SIG-M5 treated with dmso at 0.1 percent for 504 hours (cell line): ENCODE measurements around the gene ACVR1B.

Source experiments
- DNase-seq: peaks from one replicate; lab custom pipeline; 2025; ENCODE audit not compliant: unreplicated experiment; lab: John Stamatoyannopoulos, UW

The ACVR1B gene

GRCh38 chr12:52019113-52019770 is 67.7 kb downstream of the ACVR1B start:
- no peak for DNase-seq

DNA sequence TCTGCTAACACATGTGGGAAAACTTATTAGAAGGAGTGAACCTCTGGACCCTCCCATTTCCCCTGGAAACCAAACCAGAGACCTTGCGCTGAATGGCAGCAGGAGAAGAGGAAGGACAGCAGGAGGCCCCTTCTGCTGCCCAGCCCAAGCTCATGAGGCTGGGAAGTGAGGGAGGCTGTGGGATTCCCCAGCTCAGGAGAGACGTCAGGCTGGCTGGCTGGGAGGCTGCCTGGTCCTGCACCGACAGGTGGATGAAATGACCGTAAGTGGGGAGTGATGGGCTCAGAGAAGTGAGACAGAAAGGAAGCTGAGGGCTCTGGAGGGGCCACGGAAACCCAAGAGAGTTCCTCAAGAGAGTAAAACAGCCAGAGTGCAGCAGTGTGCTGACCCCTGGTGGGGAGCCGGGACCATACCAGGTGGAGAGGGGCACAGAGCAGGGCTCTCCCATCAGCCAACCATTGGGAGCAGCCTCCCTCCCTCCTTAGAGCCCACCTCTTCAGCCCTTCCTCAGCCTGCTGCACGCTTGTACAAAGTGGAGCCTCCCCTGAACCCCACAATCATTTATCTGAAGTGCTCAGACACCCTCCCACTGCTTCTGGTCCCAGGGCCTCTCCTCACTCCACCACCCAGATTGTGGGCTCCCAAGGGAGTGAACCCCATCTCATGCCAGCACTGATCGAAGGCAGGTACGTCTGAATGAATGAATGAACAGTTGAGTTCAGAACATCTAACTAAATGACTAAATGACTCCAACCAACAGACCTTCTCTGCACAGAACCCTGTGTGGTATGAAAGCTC is 69.2 kb downstream of the ACVR1B start:
- peak; percentile 66 for DNase-seq

GRCh38 chr12:52022841-52023181 is 71.3 kb downstream of the ACVR1B start:
- no peak for DNase-seq

GRCh38 chr12:52023182-52023975 is 71.9 kb downstream of the ACVR1B start:
- peak; percentile 74 for DNase-seq

GRCh38 chr12:52023976-52024688 is 72.6 kb downstream of the ACVR1B start:
- DNase-seq: peak; percentile 49

- peak; percentile 89 for DNase-seq
Observed at GRCh38 chr12:52024845-52025230, 73.3 kb downstream of the ACVR1B start.

DNA sequence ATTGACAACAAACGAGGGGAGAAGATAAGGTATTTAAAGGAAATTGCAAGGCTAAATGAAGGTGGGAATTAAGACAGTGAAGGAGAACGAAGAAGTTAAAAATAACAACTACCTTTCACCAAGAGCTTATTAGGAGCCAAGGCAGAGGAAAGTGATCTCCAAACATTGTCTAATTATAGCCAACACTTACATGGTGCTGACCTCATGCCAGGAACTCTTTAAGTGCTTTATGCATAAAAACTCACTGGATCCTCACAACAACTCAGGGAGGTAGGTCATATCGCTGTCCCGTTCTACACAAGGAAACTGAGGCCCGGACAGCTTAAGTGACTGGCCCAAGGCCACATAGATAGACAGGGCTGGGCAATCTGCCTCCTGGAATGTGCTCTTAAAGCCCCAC is 74.8 kb downstream of the ACVR1B start:
- DNase-seq: no peak

- DNase-seq: no peak
Observed at GRCh38 chr12:52027085-52027843, 75.8 kb downstream of the ACVR1B start.

- peak; percentile 31 for DNase-seq
Observed at GRCh38 chr12:52029685-52030084, 78.2 kb downstream of the ACVR1B start.

DNA sequence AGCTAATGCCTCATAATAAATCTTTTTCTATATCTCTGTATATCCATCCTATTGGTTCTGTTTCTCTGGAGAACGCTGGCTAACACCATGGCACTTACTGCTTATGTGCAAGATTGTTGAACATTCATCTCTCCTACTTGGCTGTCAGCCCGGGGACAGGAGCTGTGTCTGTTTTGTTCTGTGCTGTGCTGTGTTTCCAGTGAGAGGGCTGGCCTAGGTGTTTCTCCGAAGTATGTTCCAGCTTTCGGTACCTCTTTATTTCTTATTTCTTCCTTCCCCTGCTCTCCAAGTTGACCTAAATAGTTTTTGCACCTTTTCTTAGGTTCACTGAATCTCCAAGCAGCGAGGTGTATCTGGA is 80.9 kb downstream of the ACVR1B start:
- DNase-seq: no peak

GRCh38 chr12:52032804-52033445 is 81.4 kb downstream of the ACVR1B start:
- DNase-seq: peak; percentile 97

GRCh38 chr12:52033446-52034140 is 82.1 kb downstream of the ACVR1B start:
- no peak for DNase-seq

GRCh38 chr12:52035190-52035589 is 83.7 kb downstream of the ACVR1B start:
- no peak for DNase-seq

DNA sequence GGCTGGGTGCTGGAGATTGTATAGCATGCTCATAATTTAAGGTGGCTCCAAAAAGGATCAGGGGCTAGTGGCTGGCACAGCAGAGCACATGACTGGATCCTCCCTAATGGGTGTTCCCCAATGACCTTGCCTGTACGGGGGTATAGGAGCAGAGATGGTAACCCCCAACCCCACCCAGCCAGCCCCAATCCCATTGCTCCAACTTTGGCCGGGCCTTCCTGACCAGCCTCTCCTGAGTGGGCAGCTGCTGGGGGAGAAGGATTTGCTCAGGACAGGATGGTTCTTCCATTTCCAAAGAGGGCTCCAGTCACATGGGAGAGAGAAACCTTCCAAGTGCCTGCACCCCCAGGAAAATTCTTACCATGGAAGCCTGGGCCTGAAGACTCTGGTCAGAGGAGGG is 84.4 kb downstream of the ACVR1B start:
- no peak for DNase-seq

DNA sequence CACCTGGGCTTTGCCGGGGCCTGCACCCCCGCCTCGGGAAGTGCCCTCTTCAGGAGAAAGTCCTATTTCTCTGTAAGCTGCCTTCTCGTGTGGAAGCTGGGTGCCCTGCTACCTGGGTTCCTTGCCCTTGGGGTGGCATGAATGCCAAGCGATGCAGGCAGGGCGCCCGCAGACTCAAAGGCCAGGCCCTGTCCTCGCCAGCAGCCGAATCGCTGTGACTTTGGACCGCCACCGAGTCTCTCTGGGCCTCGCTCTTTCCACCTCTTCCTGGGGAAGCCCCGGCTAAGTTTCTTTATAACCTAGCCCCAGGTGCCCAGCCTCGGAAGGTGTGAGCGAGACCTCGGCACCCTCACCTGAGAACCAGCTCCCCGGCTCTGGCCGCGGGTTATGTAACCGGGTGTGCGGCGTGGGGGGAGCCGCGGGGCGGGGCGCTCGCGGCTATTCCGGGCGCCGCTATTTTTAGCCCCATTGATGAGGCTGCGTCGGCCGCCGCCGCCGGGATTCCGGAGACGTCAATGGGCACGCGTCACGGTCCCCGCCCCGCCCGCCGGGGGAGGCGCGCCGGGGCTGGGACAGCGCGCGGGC is 85.2 kb downstream of the ACVR1B start:
- DNase-seq: peak; percentile 75

GRCh38 chr12:52037248-52037861 is 85.9 kb downstream of the ACVR1B start:
- no peak for DNase-seq

DNA sequence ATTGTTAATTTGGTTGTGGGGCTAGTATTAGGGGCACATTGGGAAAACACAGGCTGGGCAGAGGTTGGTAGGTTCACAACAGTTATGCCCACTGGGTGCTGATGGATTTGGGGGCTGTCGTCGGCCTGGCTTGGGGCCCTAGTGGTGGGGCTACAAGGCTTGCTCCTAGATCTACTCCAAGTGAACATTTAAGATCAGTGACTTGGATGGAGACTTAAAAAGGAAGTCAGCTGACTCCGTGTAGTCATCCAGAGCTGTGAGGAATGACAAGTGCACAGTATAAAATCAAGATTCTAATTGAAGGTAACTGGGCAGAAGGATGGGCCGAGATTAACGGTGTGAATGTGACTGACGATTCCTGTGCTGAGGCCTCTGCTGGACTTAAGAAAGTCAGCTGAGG is 86.9 kb downstream of the ACVR1B start:
- no peak for DNase-seq

DNA sequence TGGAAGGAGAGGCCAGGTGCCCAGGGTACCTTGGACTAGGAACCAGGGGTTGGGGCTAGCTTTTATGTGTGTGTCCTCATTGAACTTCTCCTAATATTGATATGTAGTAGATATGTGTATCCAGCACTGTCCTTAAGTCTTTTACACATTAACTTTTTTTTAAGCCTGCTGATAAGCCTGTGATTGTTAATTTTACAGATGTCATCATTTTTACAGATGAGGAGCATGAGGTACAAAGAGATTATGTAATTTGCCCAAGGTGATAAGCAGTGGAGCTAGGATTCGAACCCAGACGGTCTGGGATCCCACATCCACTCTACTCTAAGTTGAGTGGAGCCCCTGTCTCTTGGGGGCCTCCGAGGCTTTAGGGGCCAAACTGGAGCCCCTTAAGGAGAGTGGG is 89.5 kb downstream of the ACVR1B start:
- no peak for DNase-seq

DNA sequence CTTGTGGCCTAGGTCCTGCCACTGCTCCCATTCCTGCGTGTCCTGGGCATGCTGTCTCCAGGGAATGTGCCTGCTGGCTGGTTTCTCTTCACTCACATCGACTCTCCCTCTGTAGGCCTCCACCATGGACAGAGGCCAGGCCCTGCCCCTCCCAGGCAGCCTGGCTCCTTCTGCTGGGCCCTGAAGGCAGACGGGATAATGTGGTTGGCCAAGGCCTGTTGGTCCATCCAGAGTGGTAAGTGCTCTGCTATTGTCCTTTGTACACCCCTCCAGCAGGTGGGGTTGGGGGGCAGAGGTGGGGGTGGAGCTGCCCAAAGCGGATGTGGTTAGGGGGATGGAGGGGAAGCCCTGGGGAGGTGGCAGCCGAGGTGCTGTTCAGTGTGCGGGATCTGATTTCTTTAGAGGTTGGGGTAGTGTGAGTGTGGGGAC is 90.2 kb downstream of the ACVR1B start:
- DNase-seq: no peak
